ENCODE data around the gene HK1.
"Not testable (repeated sequence)": the region's sequence is repeated elsewhere in the genome, so short reads cannot be mapped to it uniquely, and the experiment has no call there.

Gene HK1

DNA sequence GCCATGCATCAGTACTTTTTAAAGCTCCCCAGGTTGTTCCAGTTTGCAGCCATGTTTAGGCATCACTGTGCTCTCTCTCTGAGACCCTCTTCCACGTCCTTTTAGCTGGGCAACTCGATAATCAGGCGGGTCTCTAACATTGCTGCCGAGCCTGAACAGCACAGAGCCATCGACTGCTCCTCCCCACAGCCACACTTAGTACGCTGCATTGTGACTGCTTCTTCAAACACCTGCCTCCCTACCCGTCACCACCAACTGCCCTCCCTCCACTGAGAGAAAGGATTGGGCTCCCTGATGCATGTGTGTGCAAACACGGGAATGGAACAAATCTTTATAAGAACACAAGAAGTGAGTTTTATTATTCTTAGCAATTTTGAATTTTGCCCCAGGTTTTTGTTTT, 149.9 kb downstream of the HK1 start:
- DNase-seq: no peak

DNA sequence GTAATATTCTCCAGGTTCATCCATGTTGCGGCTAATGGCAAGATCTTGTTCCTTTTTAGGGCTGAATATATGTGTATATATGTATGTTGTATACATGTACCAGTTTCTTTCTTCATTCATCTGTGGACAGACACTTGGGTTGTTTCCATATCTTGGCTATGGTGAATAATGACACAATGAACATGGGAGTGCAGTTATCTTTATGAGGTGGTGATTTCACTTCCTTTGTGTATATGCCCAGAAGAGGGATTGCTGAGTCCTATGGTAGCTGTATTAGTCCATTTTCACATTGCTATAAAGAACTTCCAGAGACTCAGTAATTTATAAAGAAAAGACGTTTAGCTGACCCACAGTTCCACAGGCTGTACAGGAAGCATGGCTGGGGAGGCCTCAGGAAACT, 155.9 kb downstream of the HK1 start:
- no peak for DNase-seq

DNA sequence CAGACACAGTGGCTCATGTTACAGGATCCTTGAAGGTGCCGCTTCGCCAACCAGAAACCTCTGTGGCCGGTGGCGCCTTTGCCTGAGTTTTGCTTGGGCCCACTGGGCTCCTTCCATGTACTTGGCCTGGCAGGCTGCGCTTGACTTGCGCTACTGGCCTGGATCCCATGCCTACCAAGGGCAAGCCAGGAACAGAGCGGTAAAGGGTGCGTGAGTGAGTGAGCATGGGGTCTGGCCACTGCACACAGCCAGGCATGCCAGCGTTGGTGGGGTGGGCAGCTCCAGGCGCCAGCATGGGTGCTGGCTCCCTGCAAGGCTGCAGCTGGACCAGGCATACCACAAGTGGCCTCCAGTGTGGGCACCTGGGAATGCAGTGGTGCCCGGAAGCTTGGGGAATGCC, 156.6 kb downstream of the HK1 start:
- DNase-seq: no peak

DNA sequence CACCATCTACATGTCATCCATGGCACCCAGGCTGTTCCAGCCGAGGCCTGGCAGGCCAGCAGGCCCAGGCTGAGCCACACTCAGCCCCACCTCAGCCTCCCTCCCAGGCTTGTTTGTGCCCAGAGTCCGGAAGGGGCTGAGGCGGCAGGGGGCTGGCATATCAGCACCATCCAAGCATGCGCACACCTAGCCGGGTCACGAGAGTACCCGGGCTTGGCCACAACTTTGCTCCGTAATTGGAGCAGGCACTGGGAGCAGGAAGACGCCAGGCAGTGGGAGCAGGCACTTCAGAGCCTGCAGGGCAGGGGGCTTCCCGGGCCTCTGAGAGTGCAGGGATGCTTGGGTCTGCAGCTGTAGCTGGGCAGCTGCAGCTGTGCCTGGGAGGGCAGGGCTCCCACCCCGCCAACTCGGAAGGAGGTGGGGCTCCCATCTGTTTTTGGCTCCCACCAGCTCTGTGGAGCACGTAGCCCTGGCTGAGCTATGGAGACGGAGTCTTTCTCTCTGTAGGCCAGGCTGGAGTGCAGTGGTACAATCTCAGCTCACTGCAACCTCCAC, 157.7 kb downstream of the HK1 start:
- no peak for DNase-seq

DNA sequence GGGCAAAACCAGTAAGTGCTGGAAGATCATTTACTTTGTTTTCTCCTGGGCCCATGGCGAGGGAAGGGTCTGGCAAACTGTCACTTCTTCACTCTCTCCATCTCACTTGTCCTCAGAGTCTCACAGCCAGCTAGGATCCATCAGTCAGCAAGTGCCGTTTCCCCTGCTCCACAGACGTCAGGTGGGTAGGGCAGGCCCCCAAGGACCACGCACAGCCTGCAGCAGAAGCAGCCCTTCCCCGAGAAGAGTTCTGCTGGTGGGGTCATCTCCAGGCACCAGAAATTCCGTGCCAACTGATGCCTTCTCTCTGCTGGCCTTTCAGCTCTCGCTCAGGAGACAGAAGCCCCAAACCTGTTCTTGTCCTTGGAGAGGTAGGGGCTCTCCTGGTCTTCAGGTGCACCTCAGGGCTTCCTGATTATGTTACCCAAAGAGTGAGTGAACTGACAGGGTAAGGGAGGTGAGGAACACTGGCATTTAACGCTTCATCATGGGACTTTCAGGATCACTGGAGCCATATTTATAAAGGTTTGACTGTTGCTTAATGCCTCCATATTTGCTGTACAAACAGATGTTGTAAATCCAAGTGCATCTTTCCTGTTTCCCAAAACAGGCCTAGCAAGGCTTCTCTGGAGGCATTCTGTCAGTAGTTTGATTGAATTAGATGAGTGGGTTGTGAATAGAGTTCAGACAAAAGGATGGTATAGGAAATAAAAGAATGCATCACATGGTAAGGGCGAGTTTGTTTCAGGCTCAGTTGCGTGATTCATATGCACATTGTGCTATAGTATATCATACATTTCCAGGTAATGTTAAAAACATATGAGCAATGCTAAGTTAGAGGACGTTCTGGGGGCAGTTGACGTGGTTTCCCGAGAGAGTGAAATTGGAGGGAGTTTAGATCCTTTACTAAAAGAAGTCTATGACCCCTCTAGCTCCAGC, 159.3 kb downstream of the HK1 start:
- no peak for DNase-seq

DNA sequence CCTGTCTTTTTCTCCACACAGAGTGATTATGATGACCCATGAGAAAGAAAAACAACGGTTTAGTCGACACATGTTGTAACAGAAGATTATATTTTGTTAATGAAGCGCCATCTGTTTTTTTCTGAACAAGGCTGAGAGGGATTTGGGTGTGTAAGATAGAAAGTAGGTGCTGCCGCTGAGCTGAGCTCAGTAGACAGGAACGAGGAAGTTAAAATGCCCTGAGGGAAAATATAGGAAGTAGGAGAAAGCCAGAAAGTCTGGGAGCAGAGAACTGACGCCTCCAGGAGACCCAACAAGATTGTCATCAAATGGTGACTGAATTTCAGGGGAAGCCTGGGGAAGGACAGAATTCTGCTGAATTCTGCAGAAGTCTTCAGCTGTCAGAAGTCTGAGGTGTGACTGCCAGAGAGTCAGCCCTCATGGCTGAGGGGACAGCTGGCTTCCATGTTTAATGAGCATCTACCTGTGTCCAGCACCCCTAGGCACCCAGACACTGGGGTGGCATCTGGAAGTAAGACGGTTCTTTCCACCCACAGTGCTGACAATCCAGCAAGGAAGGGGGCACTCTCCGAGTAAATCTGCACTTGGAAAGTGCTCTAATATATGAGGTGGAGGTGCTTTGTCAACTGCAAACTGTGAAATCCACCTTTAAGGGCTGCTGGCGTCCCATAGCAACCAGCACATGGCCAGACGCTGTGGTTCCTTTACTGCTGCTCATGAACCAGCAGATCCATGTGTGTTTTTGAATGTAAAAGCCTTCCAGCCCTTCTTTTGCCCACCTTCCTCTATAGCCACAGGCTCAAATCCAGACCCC, 160.4 kb downstream of the HK1 start:
- DNase-seq: no peak

DNA sequence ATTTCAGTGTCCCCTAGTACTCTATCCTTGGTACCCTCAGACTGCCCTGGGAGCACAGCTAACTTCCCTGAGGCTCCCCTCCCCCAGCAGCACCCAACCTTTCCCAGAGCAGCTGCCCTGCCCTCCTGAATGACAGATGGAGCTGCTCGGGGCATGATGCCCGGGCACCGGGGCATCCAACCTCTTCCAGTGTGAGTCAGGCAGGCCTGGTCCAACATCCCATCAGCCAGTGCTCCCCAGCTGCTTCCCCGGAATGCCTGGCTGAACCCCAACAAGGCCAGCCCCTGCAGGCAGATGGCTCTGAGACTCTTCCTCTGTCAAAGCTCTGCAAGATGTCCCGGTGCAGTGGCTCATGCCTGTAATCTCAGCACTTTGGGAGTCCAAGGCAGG, 161.0 kb downstream of the HK1 start:
- DNase-seq: no peak

DNA sequence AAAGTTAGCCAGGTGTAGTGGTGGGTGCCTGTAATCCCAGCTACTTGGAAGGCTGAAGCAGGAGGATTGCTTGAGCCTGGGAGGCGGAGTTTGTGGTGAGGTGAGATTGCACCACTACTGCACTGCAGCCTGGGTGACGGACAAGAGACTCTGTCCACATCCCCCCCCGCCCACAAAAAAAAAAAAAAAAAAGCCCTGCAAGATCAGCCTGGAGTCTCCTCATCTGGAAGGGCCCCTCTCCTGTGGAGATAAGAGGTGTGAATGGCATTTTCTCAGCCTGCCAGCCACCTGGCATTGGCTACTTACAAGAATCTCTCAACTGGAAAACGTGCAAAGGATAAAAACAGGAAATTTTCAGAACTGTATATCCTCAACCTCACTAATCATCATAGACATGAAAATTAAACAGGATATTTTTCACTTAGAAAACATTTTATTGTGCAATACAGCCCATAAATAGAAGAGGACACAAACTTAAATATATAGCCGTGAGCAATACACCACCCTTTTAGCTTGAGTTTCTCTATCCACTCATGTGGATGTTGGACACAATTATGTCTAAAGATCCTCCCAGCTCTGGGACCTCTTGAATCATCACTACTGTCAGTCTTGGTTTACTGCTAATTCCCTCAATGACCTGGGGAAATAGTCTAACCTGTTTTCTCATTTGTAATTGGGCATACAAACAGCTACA, 161.7 kb downstream of the HK1 start:
- no peak for DNase-seq

DNA sequence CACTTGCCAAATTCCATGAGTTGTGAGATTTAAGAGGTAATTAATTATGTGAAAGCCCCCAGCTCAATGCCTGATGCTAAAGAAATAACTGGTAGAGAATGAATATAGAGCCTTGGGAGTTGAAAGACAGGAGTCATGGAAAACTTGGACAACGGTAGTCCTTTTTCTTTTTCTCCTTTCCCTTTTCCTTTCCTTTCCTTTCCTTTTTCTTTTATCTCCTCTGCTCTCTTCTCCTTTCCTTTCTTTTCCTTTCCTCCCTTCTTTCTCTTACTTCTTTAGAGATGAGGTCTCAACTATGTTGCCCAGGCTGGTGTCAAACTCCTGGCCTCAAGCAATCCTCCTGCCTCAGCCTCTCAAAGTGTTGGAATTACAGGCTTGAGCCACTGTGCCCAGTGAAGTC, 165.1 kb downstream of the HK1 start:
- no peak for DNase-seq

DNA sequence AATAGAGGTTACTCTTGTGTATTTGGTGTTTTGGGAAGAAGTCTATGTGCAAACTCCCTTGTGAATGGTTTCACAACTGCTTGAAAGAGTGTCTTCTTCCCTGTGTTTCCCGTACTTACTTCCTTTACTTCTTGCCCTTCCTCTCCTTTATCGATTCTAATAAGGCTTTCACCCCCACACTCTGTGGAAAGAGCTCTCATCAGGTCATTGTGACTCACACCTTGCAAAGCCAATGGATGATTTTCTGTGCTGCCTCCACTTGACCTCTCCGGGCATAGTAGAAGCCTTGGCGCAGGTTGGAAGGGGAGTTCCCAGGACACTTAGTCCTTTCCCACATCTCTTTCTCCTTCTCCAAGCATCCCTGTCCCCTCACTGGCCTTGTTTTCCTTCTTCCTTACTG, 166.7 kb downstream of the HK1 start:
- no peak for DNase-seq

DNA sequence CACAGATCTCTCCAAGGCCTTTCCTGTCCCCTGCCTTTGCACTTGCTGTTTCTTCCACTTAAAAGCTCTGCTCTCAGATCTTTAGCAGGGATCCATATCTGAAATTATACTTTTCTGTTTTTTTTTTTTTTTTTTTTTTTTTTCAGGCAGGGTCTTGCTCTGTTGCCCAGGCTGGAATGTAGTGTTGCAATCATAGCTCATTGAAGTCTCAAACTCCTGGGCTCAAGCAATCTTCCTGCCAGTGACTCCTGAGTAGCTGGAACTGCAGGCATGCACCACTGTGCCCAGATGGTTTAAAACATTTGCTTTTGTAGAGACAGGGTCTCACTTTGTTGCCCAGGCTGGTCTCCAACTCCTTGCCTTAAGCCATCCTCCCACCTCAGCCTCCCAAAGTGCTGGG, 167.9 kb downstream of the HK1 start:
- no peak for DNase-seq

DNA sequence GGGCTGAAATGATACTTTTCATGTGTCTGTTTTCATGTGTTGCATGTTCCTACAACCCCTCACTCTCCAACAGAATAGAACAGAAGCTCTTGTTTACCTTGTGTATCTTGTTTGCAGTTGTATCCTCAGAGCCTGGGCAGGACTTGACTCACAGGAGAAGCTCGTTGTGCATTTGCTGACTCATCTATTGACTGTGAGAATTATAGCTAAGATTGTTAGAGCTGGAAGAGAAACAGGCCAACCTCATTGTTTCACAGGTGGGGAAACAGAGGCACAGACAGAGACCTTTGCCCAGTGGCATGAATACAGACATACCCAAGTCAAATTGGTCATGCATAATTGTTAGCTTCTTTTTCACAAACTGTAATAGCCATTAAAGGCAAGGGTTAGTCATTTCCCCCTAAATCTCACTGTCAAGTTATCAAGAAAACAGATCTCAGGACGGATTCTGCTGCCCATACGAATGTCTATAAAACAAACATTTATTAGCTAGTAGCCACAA, 168.4 kb downstream of the HK1 start:
- DNase-seq: no peak

DNA sequence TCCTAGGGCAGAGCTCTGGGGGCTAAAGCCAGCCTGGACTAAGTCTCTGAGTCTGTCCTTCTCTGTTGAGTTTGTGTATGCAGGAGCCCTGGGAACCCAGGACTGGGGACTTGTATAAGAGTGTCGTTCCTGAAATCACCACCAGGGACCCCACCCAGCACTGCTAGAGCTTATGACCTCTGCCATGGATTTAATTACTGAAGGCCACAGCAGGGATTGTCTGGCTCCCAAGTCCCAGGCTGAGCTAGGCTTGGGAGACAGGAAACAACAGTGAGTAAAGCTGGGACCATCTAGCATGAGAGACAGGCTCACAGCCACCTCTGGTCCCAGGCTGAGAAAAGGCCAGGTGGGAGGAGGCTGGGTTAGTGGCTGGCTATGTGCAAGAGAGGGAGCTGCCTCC, 171.5 kb downstream of the HK1 start:
- peak; percentile 46 for DNase-seq

DNA sequence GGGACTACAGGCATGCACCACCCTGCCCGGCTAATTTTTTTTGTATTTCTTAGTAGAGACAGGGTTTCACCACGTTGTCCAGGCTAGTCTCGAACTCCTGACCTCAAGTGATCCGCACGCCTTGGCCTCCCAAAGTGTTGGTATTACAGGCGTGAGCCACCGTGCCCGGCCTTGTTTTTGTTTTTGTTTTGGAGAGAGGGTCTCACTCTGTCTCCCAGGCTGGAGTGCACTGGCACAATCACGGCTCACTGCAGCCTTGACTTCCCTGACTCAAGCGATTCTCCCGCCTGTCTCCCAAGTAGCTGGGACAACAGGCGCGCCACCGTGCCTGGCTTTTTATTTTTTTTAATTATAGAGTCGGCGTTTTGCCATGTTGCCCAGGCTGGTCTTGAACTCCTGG, 172.1 kb downstream of the HK1 start:
- not testable (repeated sequence) for DNase-seq

DNA sequence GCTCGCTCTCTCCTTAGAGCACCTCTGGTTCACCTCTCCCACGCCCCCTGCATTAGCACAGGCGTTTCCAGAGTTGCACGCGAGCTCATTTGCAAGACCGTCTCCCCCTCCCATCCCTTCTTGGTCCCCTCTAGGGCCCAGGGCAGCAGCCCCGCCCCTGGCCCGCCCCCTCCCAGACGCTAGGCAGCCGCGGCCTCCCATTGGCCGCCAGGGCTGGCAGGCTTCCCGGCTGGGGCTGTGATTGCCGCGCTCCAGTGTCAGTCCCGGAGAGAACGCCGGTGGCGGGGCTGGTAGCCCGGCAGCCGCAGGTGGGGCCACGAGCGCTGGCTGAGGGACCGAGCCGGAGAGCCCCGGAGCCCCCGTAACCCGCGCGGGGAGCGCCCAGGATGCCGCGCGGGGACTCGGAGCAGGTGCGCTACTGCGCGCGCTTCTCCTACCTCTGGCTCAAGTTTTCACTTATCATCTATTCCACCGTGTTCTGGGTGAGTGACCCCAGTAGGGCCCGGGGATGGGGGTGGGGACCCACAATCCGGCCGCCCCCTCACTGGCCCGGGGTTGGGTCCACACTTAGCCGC, 173.0 kb downstream of the HK1 start, which contains the start of gene TSPAN15:
Gene TSPAN15, plus strand, starts transcription at position 257 of the 575 bp plus-strand sequence. Its CDS starts 130 bp downstream, at position 387.
- DNase-seq: peak; percentile 78

All from central memory CD4-positive, alpha-beta T cell (primary cell).